HepG2 (cell line): ENCODE results near the gene NNAT. TPM values are rescaled to one million over a fixed set of nuclear protein-coding genes. Genes with fewer than 3 reads are reported as not detected.

Experiments used
- ARID5B ChIP-seq: IDR thresholded peaks from 2 replicates; pipeline ENCODE4 v1.4.0; 2020; ENCODE audit warnings: mild to moderate bottlenecking, missing genetic modification reagents
- ESRRA ChIP-seq: sonication (generic); formaldehyde crosslinking; IDR thresholded peaks from 2 replicates; pipeline ENCODE4 v1.5.1; 2020; ENCODE audit warnings: mild to moderate bottlenecking, low read depth, missing genetic modification reagents
- GATAD2A ChIP-seq: IDR thresholded peaks from 2 replicates; pipeline ENCODE4 v1.6.1; 2016
- HNF1A ChIP-seq, 2 experiments: sonication (generic) in 1 of 2; formaldehyde crosslinking in 1 of 2; IDR thresholded peaks; 2 replicates each; pipeline versions ENCODE4 v1.4.0 to v1.6.1; 2016 to 2020; ENCODE audit warnings: borderline replicate concordance in 1 of 2, low read depth in 1 of 2, mild to moderate bottlenecking in 1 of 2, missing genetic modification reagents in 1 of 2
- KDM5B ChIP-seq: sonication (generic); formaldehyde crosslinking; IDR thresholded peaks from 2 replicates; pipeline ENCODE4 v1.4.0; 2020; ENCODE audit warnings: missing genetic modification reagents, mild to moderate bottlenecking, borderline replicate concordance
- MEIS1 ChIP-seq: sonication (generic); formaldehyde crosslinking; IDR thresholded peaks from 2 replicates; pipeline ENCODE4 v1.9.0; 2021; ENCODE audit warnings: mild to moderate bottlenecking, missing genetic modification reagents, moderate library complexity, borderline replicate concordance
- MTA1 ChIP-seq: sonication (generic); formaldehyde crosslinking; IDR thresholded peaks from 2 replicates; pipeline ENCODE4 v1.4.0; 2020; ENCODE audit warnings: missing genetic modification reagents, mild to moderate bottlenecking, borderline replicate concordance
- SALL1 ChIP-seq: sonication (generic); formaldehyde crosslinking; IDR thresholded peaks from 2 replicates; pipeline ENCODE4 v1.8.0; 2022; ENCODE audit warnings: mild to moderate bottlenecking, missing genetic modification reagents
- ZNF549 ChIP-seq: sonication (generic); formaldehyde crosslinking; IDR thresholded peaks from 2 replicates; pipeline ENCODE4 v1.5.0; 2020; ENCODE audit warnings: missing genetic modification reagents
- ZNF891 ChIP-seq: sonication (generic); formaldehyde crosslinking; IDR thresholded peaks from 2 replicates; pipeline ENCODE4 v1.5.0; 2020; ENCODE audit warnings: mild to moderate bottlenecking, missing genetic modification reagents
- ZZZ3 ChIP-seq: sonication (generic); formaldehyde crosslinking; IDR thresholded peaks from 2 replicates; pipeline ENCODE4 v1.4.0; 2020; ENCODE audit warnings: missing genetic modification reagents, mild to moderate bottlenecking, borderline replicate concordance
- polyA plus RNA-seq, 8 experiments: library from polyadenylated mRNA; depleted of rRNA in 3 of 8; stranded (reverse) in 7 of 8; unstranded in 1 of 8; fragments of >200 nt; fragmentation: Illumina TruSeq in 4 of 8; extraction: Trizol in 4 of 8; gene quantifications; 2 replicates each; pipeline versions ENCODE4 v1.2.1 to v1.2.3, GENCODE V29; 2011 to 2016; ENCODE audit warnings: low read depth in 4 of 8, missing spikeins in 1 of 8, mixed read lengths in 1 of 8; ENCODE audit not compliant: insufficient read depth in 1 of 8
- total RNA-seq, 5 experiments: library from RNA; depleted of rRNA; stranded (reverse); fragments of >200 nt; fragmentation: Illumina TruSeq; extraction: Trizol; gene quantifications; 2 replicates each; pipeline ENCODE4 v1.2.3, GENCODE V29; 2016; ENCODE audit warnings: low read depth in 1 of 5
- TF ChIP-seq, protein P1 (sequence below): sonication (generic); formaldehyde crosslinking; IDR thresholded peaks from 2 replicates; pipeline ENCODE4 v1.4.0; 2020; ENCODE audit warnings: low read depth, missing genetic modification reagents
- TF ChIP-seq, protein P2 (sequence below): sonication (generic); formaldehyde crosslinking; IDR thresholded peaks from 2 replicates; pipeline ENCODE4 v1.8.0; 2023; ENCODE audit warnings: mild to moderate bottlenecking, missing genetic modification reagents
- TF ChIP-seq, protein P3 (sequence below): sonication (generic); formaldehyde crosslinking; conservative IDR thresholded peaks from 2 replicates; pipeline ENCODE4 v1.5.0; 2020; ENCODE audit warnings: missing genetic modification reagents

NNAT gene
- total and polyA plus RNA-seq, 2 of the 13 experiments (the other 11 are each of a cell fraction or from before 2014, with no cell fraction given) = not detected

DNA sequence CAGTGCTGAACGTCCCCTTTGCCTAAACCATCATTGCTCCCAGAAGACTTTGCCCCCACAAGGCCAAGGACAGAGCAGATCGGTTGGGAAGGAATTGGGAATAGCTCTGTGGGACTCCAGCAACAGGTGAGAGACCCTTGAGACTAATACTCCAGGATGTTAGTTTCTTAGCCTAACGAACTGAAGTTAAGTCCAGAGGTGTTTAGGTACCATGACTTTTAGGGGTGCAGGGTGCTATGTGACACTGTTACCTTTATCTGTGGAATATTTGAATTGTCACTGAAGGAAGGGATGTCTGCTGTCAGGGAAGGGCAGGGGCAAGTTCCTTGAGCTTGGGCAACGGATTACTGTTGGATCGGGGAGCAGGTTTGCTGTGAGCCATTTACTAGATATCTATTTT is 4.8 kb downstream of the NNAT start (continued):
- no peak for TF ChIP-seq HNF1A (IDR thresholded peaks at IDR 0.05; ENCODE audit: low read depth)
- no peak for TF ChIP-seq HNF1A (CRISPR knock-in tag; IDR thresholded peaks at IDR 0.05; ENCODE audit: borderline replicate concordance)
- no peak for TF ChIP-seq MTA1
- TF ChIP-seq KDM5B = 0 out of 2 replicates have a peak, but pooled peaks have one; percentile 29
- TF ChIP-seq, protein P1, sequence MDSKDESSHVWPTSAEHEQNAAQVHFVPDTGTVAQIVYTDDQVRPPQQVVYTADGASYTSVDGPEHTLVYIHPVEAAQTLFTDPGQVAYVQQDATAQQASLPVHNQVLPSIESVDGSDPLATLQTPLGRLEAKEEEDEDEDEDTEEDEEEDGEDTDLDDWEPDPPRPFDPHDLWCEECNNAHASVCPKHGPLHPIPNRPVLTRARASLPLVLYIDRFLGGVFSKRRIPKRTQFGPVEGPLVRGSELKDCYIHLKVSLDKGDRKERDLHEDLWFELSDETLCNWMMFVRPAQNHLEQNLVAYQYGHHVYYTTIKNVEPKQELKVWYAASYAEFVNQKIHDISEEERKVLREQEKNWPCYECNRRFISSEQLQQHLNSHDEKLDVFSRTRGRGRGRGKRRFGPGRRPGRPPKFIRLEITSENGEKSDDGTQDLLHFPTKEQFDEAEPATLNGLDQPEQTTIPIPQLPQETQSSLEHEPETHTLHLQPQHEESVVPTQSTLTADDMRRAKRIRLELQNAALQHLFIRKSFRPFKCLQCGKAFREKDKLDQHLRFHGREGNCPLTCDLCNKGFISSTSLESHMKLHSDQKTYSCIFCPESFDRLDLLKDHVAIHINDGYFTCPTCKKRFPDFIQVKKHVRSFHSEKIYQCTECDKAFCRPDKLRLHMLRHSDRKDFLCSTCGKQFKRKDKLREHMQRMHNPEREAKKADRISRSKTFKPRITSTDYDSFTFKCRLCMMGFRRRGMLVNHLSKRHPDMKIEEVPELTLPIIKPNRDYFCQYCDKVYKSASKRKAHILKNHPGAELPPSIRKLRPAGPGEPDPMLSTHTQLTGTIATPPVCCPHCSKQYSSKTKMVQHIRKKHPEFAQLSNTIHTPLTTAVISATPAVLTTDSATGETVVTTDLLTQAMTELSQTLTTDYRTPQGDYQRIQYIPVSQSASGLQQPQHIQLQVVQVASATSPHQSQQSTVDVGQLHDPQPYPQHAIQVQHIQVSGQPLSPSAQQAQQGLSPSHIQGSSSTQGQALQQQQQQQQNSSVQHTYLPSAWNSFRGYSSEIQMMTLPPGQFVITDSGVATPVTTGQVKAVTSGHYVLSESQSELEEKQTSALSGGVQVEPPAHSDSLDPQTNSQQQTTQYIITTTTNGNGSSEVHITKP (CRISPR knock-in tag) = 0 out of 2 replicates have a peak, but pooled peaks have one; percentile 13
- TF ChIP-seq MEIS1 (CRISPR knock-in tag) = no peak
- 0 out of 2 replicates have a peak, but pooled peaks have one; percentile 3 for TF ChIP-seq ARID5B
- no peak for TF ChIP-seq ZZZ3 (CRISPR knock-in tag)
- TF ChIP-seq, protein P2, sequence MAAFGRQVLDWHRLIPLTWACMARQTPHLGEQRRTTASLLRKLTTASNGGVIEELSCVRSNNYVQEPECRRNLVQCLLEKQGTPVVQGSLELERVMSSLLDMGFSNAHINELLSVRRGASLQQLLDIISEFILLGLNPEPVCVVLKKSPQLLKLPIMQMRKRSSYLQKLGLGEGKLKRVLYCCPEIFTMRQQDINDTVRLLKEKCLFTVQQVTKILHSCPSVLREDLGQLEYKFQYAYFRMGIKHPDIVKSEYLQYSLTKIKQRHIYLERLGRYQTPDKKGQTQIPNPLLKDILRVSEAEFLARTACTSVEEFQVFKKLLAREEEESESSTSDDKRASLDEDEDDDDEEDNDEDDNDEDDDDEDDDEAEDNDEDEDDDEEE (CRISPR knock-in tag) = no peak
- no peak for TF ChIP-seq ESRRA
- no peak for TF ChIP-seq ZNF891 (CRISPR knock-in tag)
- no peak for TF ChIP-seq ZNF549 (CRISPR knock-in tag)
- TF ChIP-seq, protein P3, sequence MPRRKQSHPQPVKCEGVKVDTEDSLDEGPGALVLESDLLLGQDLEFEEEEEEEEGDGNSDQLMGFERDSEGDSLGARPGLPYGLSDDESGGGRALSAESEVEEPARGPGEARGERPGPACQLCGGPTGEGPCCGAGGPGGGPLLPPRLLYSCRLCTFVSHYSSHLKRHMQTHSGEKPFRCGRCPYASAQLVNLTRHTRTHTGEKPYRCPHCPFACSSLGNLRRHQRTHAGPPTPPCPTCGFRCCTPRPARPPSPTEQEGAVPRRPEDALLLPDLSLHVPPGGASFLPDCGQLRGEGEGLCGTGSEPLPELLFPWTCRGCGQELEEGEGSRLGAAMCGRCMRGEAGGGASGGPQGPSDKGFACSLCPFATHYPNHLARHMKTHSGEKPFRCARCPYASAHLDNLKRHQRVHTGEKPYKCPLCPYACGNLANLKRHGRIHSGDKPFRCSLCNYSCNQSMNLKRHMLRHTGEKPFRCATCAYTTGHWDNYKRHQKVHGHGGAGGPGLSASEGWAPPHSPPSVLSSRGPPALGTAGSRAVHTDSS (CRISPR knock-in tag) = no peak
- no peak for TF ChIP-seq SALL1 (CRISPR knock-in tag)
- 0 out of 2 replicates have a peak, but pooled peaks have one; percentile 23 for TF ChIP-seq GATAD2A (CRISPR knock-in tag)
